HG03460 (cell line): ENCODE results near the gene TRIM65.
A peak's percentile ranks its signal among the peaks of the same experiment; 100 is the strongest.

ENCODE experiments used
- ATAC-seq: cut with Tn5 transposase; IDR thresholded peaks from one replicate; pipeline ENCODE4 v1.9.1; 2021; ENCODE audit not compliant: unreplicated experiment

Gene TRIM65

DNA sequence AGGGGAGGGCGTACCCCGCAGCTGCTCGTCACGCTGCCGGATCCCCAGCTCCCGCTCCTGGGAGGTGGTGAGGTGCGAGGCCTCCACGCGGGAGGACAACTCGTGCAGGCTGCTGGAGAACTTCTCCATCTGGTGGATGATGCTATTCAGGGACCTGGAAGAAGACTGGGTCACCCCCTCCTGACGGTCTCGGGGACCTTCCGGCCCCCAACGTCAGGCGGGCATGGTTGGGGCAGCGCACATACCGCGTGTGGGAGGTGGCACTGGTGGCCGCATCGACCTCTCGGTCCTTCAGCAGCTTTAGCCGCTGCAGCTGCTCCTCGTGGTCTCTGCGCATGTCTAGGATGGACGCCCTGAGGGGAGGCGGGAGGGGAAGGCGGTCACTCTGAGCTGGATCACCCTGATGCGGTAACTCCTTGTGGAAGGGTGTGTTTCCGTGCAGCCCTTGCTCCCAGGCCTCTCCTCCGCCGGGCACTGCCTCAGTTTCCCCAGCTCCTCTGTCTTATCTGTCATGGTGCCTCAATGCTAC, 21.2 kb upstream of the TRIM65 start:
- no peak for ATAC-seq

DNA sequence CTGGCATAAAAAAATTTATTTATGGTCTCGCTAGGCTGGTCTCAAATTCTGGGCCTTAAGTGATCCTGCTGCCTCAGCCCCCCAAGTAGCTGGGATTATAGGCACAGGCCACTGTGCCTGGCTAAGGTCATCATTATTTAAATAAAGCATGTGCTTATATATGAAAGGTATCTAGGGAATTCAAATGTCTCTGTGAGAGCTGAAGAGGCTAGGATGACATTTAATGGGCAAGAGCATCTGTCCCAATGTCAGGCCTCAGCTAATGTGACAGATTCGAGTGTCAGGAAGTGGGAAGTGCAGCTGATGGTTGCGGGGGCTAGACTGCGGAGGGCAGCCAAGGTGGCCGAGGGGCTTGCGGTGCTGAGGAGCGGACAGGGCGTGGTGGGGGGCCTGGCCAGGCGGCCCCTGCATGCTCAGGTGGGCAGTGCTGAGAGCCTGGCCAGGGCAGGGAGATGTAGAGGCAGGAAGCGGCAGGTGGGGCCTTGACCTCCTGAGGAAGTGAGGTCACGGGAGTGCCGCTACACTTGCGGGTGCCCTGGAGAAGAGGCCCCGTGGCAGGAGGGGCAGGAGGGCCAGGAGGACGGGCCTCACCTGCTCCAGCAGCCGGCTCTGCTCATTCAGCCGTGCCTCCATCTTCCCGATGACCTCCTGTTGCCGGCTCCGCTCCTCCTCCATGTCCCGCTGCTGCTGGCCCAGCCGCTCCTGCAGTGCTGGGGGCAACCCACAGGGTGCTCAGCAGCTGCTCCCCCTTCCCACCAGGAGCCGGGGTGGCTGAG, 20.6 kb upstream of the TRIM65 start:
- no peak for ATAC-seq

DNA sequence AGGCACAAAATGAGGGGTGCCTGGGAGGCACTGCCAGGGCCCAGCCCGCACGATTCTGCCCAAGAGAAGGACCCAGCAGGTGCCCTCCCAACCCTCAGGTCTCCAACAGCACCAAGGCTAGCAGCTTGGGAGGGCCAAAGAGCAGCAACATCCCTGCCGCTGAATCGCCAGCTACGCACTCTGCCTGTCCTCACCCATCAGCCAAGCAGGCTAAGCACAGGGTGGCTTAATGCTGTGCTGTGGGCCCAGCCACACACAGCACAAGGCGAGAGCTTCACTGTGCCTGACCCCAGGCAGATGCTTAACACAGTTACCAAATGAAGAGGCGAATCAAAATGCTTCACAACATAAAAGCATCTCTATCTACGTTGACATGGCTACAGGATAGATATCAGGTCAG, 18.5 kb upstream of the TRIM65 start:
- no peak for ATAC-seq

DNA sequence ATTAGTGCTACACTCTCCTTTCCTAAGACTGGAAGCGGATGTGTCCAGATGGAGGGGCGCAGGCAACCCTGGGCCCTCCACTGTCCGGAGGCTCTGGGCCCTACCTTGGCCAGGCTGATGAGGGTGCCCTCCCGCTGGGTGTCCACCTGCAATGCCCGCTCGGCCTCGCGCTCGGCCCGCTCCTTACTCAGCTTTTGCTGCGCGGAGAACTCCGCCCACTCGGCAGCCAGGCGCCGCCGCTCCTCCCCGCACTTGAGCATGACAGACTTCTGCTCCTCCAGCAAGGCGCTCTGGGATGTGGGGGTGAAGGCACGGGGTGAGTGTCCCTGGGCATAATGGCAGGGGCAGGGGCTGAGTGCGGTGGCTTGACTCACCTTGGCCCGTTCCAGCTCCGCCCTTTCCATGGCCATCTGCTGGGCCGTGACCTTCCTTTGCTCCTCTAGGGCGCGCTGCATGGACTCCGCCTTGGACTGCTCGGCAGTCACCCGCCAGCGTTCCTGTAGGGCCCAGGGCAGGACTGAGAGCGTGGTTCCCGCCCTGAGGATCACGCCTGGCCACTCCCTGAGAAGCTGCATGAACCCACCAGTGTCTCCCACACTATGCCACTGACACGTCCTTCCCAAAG, 18.0 kb upstream of the TRIM65 start:
- no peak for ATAC-seq

DNA sequence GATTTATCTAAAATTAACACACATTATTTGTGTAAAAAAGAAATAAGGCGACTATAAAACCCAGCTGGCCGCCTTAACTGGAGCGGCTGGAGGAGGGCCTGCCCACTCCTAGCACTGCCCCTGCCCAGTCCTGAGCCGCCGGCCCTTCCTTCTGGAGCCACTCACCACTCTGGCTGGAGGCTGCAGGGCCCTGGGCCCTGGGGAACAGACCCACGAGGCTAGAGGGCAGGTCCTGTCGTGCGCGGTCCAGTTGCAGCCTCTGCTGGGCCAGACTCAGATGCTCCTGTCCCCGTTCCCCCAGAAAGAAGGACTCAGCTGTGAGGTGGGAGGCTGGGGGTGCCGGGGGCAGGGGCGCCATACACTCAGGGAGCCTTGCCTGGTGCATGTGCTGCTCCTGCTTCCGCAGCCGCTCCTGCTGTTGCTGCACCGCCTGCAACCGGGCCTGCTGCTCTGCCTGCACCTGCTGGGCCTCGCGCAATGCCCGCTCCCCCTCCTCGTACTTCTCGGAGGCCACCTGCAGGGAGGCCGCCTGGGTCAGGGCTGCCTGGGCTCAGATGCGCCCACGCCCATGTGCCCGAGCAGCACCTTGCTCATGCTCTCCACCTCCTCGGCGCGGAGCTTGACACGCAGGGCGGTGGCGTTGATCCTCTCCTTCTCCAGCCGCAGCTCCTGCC, 16.9 kb upstream of the TRIM65 start:
- no peak for ATAC-seq

DNA sequence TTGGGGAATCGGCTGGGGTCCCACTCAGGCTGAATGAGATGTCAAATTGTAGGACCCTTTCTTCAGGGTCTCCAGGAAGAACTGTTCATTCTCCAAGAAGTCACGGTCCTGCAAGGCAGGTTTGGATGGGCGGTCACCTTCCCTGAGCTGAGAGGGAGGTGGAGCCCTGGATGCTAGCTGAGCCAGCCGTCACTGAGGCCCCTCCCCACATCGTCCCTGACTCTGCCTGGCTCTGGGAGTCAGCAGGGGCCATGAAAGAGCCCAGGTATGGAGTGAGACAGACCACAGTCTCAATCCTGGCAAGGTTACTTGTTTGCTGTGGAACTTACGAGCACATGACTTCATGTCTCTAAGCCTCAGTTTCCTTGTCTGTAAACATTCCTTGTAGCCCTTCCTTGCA, 13.9 kb upstream of the TRIM65 start:
- no peak for ATAC-seq

DNA sequence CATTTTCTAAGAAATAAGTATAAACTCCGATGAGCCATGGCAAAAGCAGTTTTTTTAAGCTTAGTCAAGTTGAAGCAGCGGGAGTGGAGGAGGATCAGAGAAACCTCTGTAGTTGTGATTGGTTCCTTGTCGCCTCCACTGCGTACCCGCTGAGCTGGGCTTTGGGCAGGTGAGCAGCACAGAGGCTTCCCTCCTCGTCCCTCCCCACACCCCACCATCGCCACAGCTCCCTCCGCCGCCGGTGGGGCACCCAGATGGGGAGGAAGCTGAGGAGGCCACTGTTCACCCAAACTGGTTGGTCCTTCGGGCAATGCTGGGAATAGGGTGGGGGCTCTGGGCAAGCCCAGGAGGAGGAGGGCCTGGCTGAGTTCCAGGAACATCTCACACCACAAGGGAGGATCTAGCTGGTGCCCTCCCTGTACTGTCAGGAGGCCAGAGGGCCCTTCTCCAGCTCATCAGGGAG, 13.1 kb upstream of the TRIM65 start:
- ATAC-seq, result no peak

DNA sequence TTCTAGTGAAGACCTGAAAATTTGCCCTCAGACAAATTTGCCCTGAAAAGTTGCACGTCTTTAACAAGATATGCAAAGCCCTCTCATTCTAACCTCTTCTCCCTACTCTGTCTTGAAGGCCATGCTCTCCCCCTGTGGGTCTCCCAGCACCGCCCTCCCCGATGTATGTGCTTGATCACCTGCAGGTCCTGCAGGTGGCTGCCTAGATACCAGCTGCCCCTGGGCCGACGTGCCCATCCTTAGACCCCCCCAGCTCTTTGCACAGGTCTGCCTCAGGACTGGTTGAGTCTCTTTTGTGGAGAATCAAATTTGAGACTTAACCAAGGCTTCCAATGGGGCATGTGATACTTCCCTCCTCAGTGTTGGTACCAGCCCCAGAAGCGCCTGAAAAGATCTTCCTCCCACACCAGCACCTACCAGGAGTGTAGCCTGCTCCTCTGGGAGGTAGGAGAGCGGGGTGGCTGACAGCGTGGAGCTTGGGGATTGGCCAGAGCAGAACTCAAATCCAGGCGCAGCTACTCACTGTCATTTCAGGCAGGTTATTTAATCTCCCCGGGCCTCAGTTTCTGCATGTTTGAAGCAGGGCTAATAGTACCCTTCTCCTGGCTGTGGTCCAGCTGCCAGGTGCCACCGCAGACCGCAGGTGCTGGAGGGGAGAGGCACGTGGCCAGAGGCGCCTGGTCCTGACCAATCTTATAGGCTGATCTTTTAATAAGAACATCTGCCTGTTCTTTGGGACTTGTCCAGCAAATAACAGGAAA, 12.5 kb upstream of the TRIM65 start:
- ATAC-seq, result no peak

DNA sequence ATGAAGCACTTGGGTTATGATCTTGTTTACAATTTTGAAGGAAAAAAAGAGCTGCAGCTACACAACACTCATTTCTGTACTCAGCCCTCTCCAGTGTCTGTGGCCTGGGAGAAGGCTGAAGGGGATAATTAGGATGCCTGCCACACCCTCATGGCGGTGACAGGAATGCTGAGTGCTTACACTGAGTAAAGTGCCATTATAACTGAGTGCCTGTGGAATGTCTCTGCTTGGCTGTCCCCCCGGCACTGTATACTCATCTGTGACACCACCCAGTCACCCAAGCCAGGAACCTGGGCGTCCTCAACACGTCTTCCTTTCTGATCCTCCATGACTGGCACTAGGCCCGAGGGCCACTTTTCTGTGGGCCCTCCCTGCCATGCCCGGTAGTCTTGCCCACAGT, 11.4 kb upstream of the TRIM65 start:
- ATAC-seq, result no peak

DNA sequence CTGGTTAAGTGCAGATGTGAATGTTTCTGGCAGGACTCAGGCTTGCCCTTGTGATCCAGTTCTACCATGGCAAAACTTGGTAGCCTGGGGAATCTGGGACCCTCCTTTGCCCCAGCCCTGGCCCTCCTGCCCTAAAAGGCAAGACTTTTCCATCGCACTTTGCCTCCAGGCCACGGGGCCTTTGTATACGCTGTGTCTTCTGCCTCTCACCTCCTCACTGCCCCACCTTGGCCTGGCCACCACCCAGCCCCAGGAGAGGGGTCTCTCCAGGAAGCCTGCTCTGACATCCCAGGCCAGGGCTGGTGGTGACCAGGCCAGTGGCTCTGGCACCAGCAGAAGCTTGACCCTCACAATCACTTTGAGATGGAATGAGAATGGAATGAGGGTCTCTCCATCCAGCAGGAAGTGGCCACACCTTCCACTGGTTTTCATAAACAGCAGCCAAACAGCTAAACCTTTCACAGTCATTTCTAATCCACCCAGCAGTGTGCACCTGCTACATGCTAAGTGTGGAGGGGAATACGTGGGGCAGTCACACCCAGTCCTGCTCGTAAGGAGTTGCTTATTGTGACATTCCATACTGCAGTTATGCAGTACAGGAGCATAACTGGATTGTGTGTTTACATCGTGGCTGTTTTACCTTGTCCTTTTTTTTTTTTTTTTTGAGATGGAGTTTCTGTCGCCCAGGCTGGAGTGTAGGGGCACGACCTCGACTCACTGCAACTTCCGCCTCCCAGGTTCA, 9.6 kb upstream of the TRIM65 start:
- ATAC-seq, result no peak

DNA sequence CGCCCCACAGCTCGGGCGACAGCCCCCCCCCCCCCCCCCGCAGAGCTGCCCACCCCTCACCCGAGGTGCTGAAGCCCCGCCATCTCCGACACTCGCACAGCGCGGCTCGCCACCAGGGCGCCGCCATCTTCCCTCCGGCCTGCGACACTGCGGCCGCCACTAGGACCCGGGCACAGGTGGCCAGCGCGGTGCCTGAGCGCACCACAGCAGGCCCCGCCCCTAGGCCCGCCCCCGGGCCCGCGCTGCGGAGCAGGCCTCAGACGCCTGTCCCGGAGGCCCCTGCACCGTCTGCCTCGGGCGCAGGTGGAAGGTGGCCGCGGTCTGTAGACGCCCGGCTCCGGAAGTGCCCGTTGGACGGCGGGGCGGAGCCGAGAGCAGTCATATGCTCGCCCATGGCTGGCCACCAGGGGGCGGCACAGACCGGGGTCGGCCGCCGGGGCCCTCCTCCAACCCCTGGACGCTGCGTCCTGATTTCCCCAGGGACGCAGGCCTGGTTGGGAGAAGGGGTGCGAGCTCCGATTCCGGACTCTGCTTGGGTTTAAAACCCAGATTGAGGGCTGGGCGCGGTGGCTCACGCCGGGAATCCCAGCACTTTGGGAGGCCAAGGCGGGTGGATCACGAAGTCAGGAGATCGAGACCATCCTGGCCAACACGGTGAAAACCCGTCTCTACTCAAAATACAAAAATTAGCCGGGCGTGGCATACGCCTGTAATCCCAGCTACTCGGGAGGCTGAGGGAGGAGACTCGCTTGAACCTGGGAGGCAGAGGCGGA, 8.2 kb upstream of the TRIM65 start, which contains the start of gene MRPL38:
Gene MRPL38 (minus strand): TSS at position 136 of the 773 bp plus-strand sequence. CDS start 9 bp downstream, at position 127.
- ATAC-seq, result peak; percentile 89

DNA sequence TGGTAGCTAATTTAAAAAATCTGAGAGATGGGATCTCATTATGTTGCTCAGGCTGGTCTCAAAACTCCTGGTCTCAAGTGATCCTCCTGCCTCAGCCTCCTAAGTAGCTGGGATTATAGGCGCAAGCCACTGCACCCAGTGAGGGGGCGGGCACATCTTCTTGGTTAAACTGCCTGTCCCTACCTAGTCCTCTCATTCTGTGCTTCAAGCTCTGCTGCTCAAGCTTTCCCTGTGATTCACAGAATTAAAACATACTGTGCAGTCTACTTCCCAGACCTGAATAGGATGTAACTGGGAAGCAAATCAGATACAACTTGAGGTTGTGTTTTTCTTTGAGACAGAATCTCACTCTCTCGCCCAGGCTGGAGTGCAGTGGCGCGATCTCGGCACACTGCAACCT, 5.7 kb upstream of the TRIM65 start:
- no peak for ATAC-seq

DNA sequence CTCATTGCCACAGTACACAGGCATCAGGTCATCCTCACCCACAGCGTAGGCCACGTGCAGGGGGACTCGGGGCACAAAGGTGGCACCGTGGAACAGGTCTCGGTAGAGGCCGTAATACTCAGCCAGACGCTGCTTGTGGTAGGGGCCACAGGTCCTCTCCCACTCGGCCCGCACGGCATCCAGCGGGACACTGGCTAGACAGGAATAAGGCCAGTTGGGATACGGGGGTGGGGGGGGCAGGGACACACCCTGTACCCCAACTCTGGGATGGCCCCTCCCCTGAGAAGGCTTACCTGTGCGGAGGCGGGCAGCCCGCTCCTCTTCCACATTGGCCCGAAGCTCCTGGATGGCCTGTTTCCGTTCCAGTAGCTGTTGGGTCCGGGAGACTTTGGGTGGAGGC, 5.0 kb upstream of the TRIM65 start:
- ATAC-seq, result no peak

DNA sequence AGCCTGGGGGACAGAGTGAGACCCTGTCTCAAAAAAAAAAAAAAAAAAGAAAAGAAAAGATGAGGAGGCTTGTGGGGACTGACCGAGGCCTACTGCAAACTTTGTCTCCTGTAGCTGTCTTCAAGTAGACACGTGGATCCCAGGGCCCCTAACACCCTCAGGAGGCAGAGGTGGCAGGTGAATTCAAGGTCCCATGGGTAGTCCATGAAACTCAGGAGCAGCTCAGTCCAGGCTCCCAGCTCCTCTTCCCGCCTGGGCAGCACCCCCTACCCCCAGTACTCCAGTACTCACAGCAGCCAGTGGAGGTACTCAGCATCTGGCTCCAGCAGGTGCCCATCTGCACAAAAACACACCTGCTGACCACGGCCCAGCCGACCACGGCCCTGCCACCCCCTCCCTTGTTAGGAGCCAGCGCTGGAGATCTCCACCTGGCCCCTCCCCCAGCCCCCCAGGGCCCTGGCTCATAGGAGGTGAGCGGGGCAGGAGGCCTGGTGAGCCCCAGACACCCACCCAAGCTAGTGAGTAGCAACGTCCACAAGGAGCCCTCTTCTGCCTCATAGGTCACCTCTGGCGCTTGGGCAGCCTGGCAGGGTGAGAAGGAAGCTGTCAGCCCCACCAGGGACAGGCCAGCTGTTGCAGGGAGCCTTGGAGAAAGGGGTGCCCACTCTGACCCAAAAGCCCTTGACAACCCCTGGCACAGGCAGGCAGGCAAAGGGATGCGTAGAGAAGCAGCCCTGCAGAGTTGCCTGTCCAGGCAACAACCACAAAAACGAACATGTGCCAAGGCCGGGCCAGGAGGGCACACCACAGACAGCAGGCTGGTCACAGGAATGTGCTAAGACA, 4.2 kb upstream of the TRIM65 start:
- ATAC-seq, result no peak

DNA sequence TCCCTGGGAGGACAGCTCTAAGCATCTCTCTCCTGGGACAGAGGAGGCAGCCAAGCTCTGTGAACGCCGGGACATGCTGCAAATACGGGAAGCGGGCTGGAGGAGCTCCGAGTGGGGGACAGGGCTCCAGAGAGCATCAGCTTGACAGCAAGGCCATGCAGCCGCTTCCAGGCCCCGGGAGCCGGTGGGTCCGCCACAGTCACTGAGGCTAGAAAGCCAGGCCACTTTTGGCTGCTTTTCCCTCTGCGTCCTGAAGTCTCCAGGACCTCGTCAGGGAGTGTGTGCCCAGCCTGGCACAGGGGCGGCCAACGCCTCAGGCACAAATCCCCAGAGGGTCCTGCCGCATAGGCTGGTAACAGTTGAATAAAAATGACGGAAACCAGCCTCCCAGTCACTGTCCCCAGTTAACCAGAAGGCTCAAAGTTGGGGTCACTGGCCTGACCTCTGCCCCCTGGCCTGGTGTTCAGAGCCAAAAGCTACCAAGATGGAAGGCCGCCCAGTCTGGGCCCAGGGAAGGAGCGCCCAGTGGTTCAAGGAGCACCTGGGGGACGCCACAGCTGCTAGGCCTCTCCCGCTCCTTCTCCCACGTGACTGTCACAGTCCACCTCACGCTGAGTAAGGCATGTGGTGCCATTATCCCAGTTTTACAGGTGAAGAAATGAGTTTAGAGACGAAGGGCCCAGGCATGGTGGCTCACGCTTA, 3.2 kb upstream of the TRIM65 start:
- ATAC-seq, result no peak

DNA sequence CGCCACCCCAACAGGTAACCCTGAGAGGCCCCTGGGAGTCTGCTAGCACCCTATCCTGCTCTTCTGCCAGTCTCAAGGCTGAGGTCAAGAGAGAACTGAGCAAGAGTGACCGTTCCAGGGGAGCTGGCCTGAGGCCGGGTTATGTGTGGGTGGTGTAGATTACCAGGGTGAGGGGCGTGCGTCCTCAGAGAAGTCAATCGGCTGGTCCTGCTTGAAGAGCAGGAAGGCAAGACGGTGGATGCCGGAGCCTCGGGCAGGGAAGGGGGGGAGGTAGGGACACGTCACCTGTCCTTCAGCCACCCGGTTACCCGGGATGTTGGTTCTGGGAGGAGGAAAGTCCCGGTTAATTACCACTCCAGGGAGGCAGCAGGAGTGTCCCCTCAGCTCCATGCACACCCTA, 2.6 kb upstream of the TRIM65 start:
- no peak for ATAC-seq

DNA sequence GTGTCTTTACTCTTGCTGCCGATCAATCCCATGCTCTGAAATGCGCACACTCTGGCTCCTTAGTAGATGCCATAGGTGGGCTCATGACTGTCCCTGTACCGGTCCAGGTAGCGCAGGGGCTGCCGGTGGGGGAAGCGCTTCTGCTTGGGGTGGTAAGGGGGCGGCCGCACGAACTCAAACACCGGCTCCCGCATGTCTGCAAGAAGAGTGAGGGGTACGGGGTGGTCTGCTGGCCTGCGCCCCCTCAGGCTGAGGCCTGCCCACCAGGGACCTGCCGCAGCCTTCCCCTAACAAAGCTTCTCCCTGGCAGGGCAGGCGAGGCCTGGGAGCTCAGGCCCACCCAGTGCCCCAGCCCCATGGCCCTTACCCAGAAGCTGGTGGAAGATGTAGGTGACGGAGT, 2.0 kb upstream of the TRIM65 start:
- no peak for ATAC-seq

DNA sequence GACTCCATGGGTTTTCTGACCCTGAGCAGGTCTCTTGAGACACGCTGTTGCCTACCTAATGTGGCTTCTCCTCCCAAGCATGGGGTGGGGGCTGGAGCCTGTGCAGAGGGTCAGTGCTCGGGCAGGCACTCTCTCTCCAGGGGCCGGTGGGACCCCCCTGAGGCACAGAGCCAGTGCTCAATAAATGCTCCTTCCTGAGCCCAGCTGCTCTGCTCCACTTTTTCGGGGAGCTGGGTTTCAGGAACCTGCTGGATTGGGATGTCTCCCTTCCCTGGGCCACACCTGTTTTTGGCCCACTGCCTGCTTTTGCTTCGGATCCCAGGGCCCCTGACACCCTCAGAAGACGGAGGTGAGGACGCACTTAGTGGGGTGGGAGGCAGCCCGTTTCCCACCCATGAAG, 1.3 kb upstream of the TRIM65 start:
- no peak for ATAC-seq
